IMR-90 (cell line): Measurements from ENCODE around the gene EFS. TPM values are rescaled to one million over a fixed set of nuclear protein-coding genes. Genes with fewer than 3 reads are reported as not detected.

Source experiments
- ATAC-seq: fragments of 200-7000 bp; cut with Tn5 transposase; 2 replicates; pipeline ENCODE4 v1.9.1; 2020; ENCODE audit warnings: low read depth, mild to moderate bottlenecking, moderate library complexity
- BruUV-seq: library from RNA; stranded (reverse); fragments of 400-500 nt; replicated peaks from 2 replicates; lab custom pipeline; 2021; lab: Mats Ljungman, UMichigan
- CTCF ChIA-PET: fragments of 300-600 bp; formaldehyde crosslinking; extraction: SDS; loops from one replicate; lab custom pipeline; 2021; ENCODE audit warnings: antibody characterized with exemption; lab: Yijun Ruan, JAX
- POLR2A ChIA-PET: fragments of 300-600 bp; sonication (Branson Sonifier 250); formaldehyde crosslinking; loops from one replicate; lab custom pipeline; 2022; ENCODE audit warnings: antibody characterized with exemption; ENCODE audit not compliant: unreplicated experiment; lab: Charles Lee
- DNase-seq: peaks from one replicate; pipeline ENCODE4 v3.0.0; 2013
- H2AFZ ChIP-seq: replicated peaks from 2 replicates; pipeline ENCODE3; 2013; ENCODE audit warnings: low read length, mild to moderate bottlenecking; ENCODE audit not compliant: poor library complexity
- H2AK5ac ChIP-seq: 2 replicates; pipeline ENCODE4 v1.6.1; 2013; ENCODE audit warnings: low read depth, low read length, inconsistent platforms
- H2AK9ac ChIP-seq: replicated peaks from 2 replicates; pipeline ENCODE3; 2013; ENCODE audit warnings: mild to moderate bottlenecking, low read depth, low read length, moderate library complexity; ENCODE audit not compliant: poor library complexity
- H2BK120ac ChIP-seq: 2 replicates; pipeline ENCODE4 v1.6.1; 2013; ENCODE audit warnings: low read depth, low read length, inconsistent platforms
- H2BK15ac ChIP-seq: 3 replicates; pipeline ENCODE4 v1.6.1; 2013; ENCODE audit warnings: low read depth, low read length, inconsistent platforms
- H2BK20ac ChIP-seq: 2 replicates; pipeline ENCODE4 v1.6.1; 2013; ENCODE audit warnings: low read depth, mild to moderate bottlenecking, inconsistent platforms, low read length, moderate library complexity
- H2BK5ac ChIP-seq: 2 replicates; pipeline ENCODE4 v1.6.1; 2013; ENCODE audit warnings: mild to moderate bottlenecking, low read depth, low read length, inconsistent platforms; ENCODE audit not compliant: poor library complexity, severe bottlenecking
- H3K14ac ChIP-seq: replicated peaks from 2 replicates; pipeline ENCODE4 v1.6.1; 2013; ENCODE audit warnings: low read depth, low read length, inconsistent platforms
- H3K18ac ChIP-seq: 2 replicates; pipeline ENCODE4 v1.6.1; 2013; ENCODE audit warnings: low read depth, low read length, control low read depth
- H3K23ac ChIP-seq: 2 replicates; pipeline ENCODE4 v1.6.1; 2013; ENCODE audit warnings: low read depth, low read length, inconsistent platforms
- H3K27ac ChIP-seq: 2 replicates; pipeline ENCODE4 v1.5.1; 2013; ENCODE audit warnings: mild to moderate bottlenecking, control low read depth, low read length; ENCODE audit not compliant: insufficient read depth
- H3K27me3 ChIP-seq: 2 replicates; pipeline ENCODE4 v1.6.1; 2013; ENCODE audit warnings: low read length; ENCODE audit not compliant: control insufficient read depth, insufficient read depth
- H3K36me3 ChIP-seq: 2 replicates; pipeline ENCODE4 v1.6.1; 2013; ENCODE audit warnings: low read length, mixed read lengths; ENCODE audit not compliant: control insufficient read depth, insufficient read depth
- H3K4ac ChIP-seq: 2 replicates; pipeline ENCODE4 v1.6.1; 2013; ENCODE audit warnings: low read depth, low read length, inconsistent platforms
- H3K4me1 ChIP-seq: 2 replicates; pipeline ENCODE4 v1.6.1; 2013; ENCODE audit warnings: low read length, mixed read lengths; ENCODE audit not compliant: control insufficient read depth, insufficient read depth
- H3K4me2 ChIP-seq: 2 replicates; pipeline ENCODE4 v1.6.1; 2013; ENCODE audit warnings: low read depth, mild to moderate bottlenecking, control low read depth, low read length, moderate library complexity
- H3K4me3 ChIP-seq: 2 replicates; pipeline ENCODE4 v1.5.1; 2013; ENCODE audit warnings: low read depth, mild to moderate bottlenecking, control low read depth, low read length, moderate library complexity; ENCODE audit not compliant: insufficient read depth
- H3K56ac ChIP-seq: 2 replicates; pipeline ENCODE4 v1.6.1; 2013; ENCODE audit warnings: low read length, inconsistent platforms; ENCODE audit not compliant: insufficient read depth; ENCODE audit errors: extremely low read depth
- H3K79me1 ChIP-seq, 2 experiments: 2 replicates each; pipeline ENCODE4 v1.6.1; 2013; ENCODE audit warnings: low read length in 2 of 2, inconsistent platforms in 1 of 2, low read depth in 1 of 2
- H3K9ac ChIP-seq: 2 replicates; pipeline ENCODE4 v1.6.1; 2013; ENCODE audit warnings: low read depth, low read length, control low read depth
- H3K9me1 ChIP-seq: 2 replicates; pipeline ENCODE4 v1.6.1; 2013; ENCODE audit warnings: low read length, inconsistent platforms; ENCODE audit not compliant: insufficient read depth
- H3K9me3 ChIP-seq: 2 replicates; pipeline ENCODE4 v1.6.1; 2013; ENCODE audit warnings: low read length; ENCODE audit not compliant: control insufficient read depth, insufficient read depth
- H4K20me1 ChIP-seq: 2 replicates; pipeline ENCODE4 v1.6.1; 2013; ENCODE audit warnings: low read length, inconsistent platforms; ENCODE audit not compliant: insufficient read depth
- H4K5ac ChIP-seq: 2 replicates; pipeline ENCODE4 v1.6.1; 2013; ENCODE audit warnings: mild to moderate bottlenecking, low read depth, low read length, control low read depth
- H4K8ac ChIP-seq, 2 experiments: 2 replicates each; pipeline ENCODE4 v1.6.1; 2013; ENCODE audit warnings: low read depth in 2 of 2, low read length in 2 of 2, control low read depth in 1 of 2, inconsistent platforms in 1 of 2
- H4K91ac ChIP-seq: 2 replicates; pipeline ENCODE4 v1.6.1; 2013; ENCODE audit warnings: low read depth, low read length, inconsistent platforms; ENCODE audit not compliant: insufficient read depth
- MAFK ChIP-seq: IDR thresholded peaks from 2 replicates; pipeline ENCODE4 v1.6.1; 2012; ENCODE audit warnings: low read depth, low read length, improper control_type of control experiment
- RCOR1 ChIP-seq: IDR thresholded peaks from 2 replicates; pipeline ENCODE4 v1.6.1; 2012; ENCODE audit warnings: mild to moderate bottlenecking, low read length, improper control_type of control experiment; ENCODE audit not compliant: insufficient replicate concordance
- WGBS, 2 experiments: methylation state at CpG; one replicate each; pipeline versions ENCODE4 v1.1.5 to v1.1.7; 2013; ENCODE audit warnings: missing lambda C conversion rate in 2 of 2; ENCODE audit not compliant: insufficient read length in 1 of 2; ENCODE audit errors: extremely low coverage in 2 of 2; 5-methylcytosine and 5-hydroxymethylcytosine counted together
- dilution Hi-C: fragments of 300-500 bp; cut with HindIII; formaldehyde crosslinking; loops from one replicate; pipeline ENCODE4 v1.14.3; 2018; ENCODE audit warnings: low sequenced_read_pairs; ENCODE audit not compliant: unreplicated experiment
- in situ Hi-C: fragments of 300-500 bp; cut with MboI; formaldehyde crosslinking; loops from 3 replicates; pipeline ENCODE4 v1.14.3; 2019; ENCODE audit warnings: low sequenced_read_pairs, inconsistent platforms, mixed read lengths
- intact Hi-C: fragments of 100-400 bp; cut with micrococcal nuclease; formaldehyde crosslinking; loops from 2 replicates; pipeline ENCODE4 v1.10.0; 2022
- polyA plus RNA-seq, 3 experiments: library from polyadenylated mRNA; depleted of rRNA; stranded (reverse); fragments of >200 nt; gene quantifications; 2 replicates each; pipeline ENCODE4 v1.2.3, GENCODE V29; 2012; ENCODE audit warnings: low replicate concordance in 1 of 3
- total RNA-seq: library from RNA; depleted of rRNA; stranded (reverse); fragments of >200 nt; gene quantifications from 2 replicates; pipeline ENCODE4 v1.2.3, GENCODE V29; 2012

EFS gene
- total and polyA plus RNA-seq, 2 of the 4 experiments (the other 2 are of a cell fraction) = 2.2 to 11.6 TPM

GRCh38 chr14:23387916-23388882 is 23.2 kb upstream of the EFS start:
- POLR2A ChIA-PET = no interaction called here

More at GRCh38 chr14:23387916-23388882, 23.2 kb upstream of the EFS start:
- no peak overlapping the region for H4K91ac ChIP-seq
- no peak overlapping the region for H2BK5ac ChIP-seq
- H3K9ac ChIP-seq = no peak overlapping the region
- no peak overlapping the region for H2AK5ac ChIP-seq
- no peak overlapping the region for H3K14ac ChIP-seq
- no peak overlapping the region for H2BK20ac ChIP-seq
- H3K4me1 ChIP-seq = no peaks in the 10 kb centered on the region
- H3K27ac ChIP-seq = no peak overlapping the region
- no peak overlapping the region for H3K4ac ChIP-seq
- no peaks in the 10 kb centered on the region for H3K9me3 ChIP-seq
- peaks cover 38% of the 10 kb centered on the region for H3K27me3 ChIP-seq
- no peak overlapping the region for H3K23ac ChIP-seq
- no peaks in the 10 kb centered on the region for H3K9me1 ChIP-seq
- CTCF ChIA-PET = no interaction called here
- H3K18ac ChIP-seq = no peak overlapping the region
- TF ChIP-seq RCOR1 (no peak), MAFK (no peak)
- no peak overlapping the region for H2BK15ac ChIP-seq
- H3K4me2 ChIP-seq = no peak overlapping the region
- intact Hi-C loops (no loop called here), in situ Hi-C loops (no loop called here), dilution Hi-C loops (no loop called here)
- no peak for ATAC-seq
- H3K36me3 ChIP-seq = no peaks in the 10 kb centered on the region
- no peaks in the 10 kb centered on the region for H3K79me1 ChIP-seq
- no peak overlapping the region for H4K5ac ChIP-seq
- H4K8ac ChIP-seq = no peak overlapping the region
- no peak overlapping the region for H3K4me3 ChIP-seq
- H2AK9ac ChIP-seq = peak overlapping the region; percentile 37
- no peak overlapping the region for H3K56ac ChIP-seq
- H2BK120ac ChIP-seq = no peak overlapping the region
- DNase-seq = no peak
- no peaks in the 10 kb centered on the region for H4K20me1 ChIP-seq
- no TSS peak for BruUV-seq
- WGBS, 2 experiments = 75% methylated on average over 14 of the region's 26 CpGs; no CpG with 5 or more reads in 1 of the 2 experiments
- H2AFZ ChIP-seq = no peak overlapping the region
